HG03064 (cell line): Measurements from ENCODE around the gene CSAD.

Experiments
- ATAC-seq: cut with Tn5 transposase; IDR thresholded peaks from one replicate; pipeline ENCODE4 v1.9.1; 2021; ENCODE audit warnings: low read depth; ENCODE audit not compliant: unreplicated experiment

Gene CSAD, protein sequence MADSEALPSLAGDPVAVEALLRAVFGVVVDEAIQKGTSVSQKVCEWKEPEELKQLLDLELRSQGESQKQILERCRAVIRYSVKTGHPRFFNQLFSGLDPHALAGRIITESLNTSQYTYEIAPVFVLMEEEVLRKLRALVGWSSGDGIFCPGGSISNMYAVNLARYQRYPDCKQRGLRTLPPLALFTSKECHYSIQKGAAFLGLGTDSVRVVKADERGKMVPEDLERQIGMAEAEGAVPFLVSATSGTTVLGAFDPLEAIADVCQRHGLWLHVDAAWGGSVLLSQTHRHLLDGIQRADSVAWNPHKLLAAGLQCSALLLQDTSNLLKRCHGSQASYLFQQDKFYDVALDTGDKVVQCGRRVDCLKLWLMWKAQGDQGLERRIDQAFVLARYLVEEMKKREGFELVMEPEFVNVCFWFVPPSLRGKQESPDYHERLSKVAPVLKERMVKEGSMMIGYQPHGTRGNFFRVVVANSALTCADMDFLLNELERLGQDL

DNA sequence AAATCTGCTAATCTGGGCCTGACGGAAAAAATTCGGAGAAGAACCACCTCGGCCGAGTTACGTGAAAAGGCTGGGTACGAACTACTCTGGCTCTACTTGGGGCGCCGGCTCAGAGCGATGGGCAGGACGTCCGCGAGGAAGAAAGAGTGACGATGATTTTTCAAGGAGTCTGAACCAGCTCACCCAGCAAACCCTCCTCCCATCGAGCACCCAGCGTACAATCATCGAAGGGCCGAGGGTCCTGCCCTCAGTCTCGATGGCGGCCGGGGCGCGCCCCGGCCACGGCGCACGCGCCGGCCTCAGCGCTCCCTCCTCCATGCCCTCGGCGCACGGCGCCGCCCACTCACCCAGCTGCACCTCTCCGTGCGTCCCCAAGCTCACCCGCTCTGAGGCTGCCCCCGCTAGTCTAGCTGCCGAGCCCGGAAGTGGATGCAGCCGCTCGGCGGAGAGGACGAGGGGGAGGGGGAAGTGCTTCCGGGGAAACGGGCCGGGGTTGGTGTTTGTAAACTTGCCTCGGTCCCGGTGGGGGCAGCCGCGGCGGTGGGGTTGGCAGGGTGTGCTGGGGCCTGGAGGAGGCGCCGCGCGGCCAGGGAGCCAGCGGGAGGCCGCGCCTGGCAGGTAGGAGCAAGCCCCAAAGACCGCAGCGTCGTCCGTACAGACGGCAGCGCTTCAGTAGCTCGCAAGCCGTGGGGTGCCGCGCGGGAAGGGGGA is at the start of gene CSAD, which contains the start of gene ZNF740:
Gene CSAD (minus strand): TSS at position 706 of the 711 bp plus-strand sequence. CDS start 7,455 bp downstream, outside the sequence.
Gene ZNF740 (plus strand): TSS at position 503 of the 711 bp plus-strand sequence. CDS start 1,262 bp downstream, outside the sequence.
- ATAC-seq = peak; percentile 95

DNA sequence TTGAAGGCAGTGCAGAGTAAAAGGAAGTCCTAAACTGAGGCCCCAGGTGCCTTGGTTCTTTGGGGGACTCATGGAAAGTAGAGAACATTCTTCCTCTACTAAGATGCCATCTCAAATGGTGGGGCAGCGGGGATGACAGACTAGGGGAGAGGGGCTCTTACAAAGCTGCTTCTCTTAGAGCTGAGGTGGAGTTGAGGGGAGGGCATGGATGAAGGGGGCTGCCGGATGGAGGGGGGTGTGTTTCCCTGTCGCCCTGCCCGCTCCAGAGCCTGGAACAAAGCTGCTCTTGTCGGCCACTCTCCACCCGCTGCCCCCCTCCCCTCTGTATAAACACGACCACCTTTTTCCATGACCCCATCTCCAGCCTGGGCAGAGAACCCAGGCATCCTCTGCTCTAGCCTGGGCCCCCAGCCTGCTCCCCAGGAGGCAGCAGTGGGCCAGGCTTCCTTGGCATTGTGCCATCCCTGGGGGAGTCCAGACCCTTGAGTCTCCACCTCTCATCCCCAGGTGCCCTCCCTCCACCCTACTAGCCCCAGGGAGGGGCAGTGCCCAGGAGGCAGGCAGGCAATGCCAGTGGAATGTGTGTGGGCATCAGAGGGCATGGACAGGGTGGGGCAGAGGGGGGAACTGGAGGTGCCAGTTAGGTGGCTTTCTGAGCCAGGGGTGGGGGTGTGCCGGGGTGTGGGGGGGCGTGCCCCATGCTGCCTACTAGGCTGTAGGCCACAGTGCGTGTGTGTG is 49.6 kb upstream of the CSAD start:
- no peak for ATAC-seq

- no peak for ATAC-seq
Observed at GRCh38 chr12:53229454-53229853, 48.7 kb upstream of the CSAD start.

DNA sequence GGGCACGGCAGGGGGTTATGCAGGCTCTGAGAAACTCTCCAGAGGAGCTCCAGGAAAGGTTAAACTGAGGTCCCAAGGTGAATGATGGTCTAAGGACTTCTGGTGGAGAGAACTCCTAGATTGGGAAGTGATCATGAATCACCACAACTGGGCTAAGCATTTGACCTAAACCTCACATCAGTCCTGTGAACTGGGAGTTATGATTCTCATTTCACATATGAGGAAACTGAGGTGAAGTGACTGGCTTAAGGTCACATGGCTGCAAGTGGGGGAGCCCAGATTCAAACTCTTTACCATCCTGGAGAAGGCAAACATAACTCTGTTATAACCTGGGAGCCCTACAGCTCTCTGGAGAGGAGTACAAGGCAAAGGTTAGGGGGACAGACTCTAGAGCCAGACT is 47.1 kb upstream of the CSAD start:
- no peak for ATAC-seq

DNA sequence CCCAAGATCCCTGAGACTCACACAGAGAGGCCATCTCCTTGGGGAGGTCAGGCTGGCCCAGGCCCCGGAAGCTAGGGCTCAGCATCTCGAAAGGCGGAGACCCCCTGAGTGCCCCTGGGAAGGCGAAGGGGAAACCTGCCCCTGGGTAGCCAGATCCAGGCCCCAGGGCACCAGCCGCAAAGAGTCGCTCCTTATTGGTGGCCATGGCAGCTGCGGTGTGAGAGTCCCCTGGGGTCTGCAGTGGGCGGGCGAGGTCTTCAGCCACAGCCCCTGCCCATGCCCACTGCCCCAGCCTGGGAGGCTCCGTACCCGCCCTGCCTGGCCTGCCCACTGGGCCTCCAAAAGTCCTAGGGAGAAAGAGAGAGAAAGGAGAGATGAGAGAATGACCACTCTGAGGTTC is 46.6 kb upstream of the CSAD start:
- ATAC-seq = no peak

- ATAC-seq = no peak
Observed at GRCh38 chr12:53226815-53227214, 46.1 kb upstream of the CSAD start.

GRCh38 chr12:53225635-53226424 is 45.1 kb upstream of the CSAD start:
- ATAC-seq = no peak

GRCh38 chr12:53224897-53225634 is 44.3 kb upstream of the CSAD start:
- no peak for ATAC-seq

DNA sequence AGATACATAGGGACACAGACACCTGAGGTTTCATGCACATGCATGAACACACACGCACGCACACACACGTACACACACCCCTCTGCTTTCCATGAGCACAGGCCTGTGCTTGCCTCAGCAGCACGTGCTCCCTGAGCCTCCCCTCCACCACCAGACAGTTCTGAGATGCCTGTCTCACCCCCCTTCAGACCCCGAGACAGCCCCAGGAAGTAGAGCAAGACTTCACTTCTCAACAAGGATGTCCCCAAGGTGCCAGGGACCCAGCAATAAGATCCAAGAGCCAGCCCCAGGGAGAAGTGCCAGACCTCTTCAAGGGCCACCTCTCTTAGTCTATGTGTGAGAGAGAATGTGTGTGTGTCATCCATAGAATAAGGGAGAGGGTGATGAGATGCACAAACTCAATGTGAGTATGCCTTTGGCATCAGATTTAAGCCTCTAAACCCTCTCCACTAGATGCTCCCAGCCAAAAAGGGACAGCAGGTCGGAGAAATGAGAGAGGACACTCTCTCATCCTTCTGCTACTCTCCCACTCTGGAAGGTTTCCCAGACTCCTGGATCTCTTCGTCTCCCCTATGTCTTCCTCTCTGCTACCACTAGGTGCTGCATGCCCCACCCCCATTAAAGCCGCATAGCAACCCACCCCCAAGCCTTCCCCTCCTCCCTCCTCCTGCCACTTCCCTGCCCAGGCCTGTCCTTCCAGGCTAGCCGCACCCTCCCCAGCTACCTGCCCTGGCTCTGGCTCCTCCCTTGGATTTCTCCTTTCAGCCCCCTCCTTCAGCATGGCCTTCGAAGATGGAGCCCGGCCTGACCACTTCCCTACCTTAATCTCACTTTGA is 43.6 kb upstream of the CSAD start:
- ATAC-seq = no peak

DNA sequence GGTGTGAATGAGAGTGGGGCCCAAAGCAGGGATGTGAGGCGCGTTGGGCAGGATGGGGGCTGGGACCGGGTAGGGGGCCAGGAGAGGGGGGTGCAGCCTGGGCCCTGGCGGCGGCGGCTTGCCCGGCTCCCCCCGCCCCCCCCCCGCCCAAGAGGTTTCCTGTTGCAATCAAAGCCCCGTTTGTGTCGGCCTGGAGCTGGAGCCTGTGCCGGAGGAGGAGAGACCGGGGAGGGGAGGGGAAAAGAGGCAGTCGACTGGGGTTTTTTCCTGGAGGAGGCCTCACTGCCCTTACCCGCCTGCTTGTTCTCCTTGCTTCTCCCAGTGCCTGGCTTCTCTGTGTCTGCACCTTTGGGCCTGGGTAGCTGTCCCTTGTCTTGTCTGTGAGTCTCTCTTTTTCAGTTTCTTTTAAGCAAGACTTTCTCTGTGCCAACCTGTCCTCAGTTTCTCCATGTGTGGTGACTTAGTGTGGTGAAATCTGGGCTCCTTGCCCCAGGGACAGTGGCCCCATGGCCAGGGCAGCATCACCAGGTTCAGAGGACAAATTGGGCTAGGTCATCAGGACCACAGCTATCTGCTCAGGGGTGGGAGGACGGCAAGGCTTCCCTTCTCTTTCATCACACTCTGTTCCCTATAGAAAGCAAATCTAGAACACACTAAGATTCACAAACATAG is 42.8 kb upstream of the CSAD start:
- no peak for ATAC-seq

DNA sequence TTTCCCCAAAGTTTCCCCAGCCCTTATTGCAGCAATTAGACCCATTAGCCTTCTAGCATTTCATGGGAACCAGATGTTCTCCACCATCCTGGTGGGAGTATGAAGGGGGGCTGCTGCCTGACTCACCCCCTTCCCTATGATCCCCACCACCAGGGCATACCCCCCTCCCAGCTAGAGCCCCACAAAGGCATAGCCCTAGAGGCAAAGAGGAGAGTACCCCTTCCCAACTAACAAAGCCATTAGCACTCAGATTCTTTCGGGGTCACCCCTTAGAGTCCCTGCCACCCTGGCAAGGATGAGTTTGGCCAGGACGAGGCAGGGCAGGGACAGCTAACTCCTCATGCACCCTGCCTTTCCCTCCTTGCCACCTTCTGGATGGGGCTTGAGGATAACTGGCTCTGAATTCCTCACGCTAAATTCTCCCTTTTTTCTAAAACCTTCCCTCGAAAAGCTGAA is 42.1 kb upstream of the CSAD start:
- ATAC-seq = no peak

- ATAC-seq = no peak
Observed at GRCh38 chr12:53222170-53222721, 41.5 kb upstream of the CSAD start.

- ATAC-seq = peak; percentile 40
Observed at GRCh38 chr12:53221203-53222080, 40.7 kb upstream of the CSAD start.

DNA sequence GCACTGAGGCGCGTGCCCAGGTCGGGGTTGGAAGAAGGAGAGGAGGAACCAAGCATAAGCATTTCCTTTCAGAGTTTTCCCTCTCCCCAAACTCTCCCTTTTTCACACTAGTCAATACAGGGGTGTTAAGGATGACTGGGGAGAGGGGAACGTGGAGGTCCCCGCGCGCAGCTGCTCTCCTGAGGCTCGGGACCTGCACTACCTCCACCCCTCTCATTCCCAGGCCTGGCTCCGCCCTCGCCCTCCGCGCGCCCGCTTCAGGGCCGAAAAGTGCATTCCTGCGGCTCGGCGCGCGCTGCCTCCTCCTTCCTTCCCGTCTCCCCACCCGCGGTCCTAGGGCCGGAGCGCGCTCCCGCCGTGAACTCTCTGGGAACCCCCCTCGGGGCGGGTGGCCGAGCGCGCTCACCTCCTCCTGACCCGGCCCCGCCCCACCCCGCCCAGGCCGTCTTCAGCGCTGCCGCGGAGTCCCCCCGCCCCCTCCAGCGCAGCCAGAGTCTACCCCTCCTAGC is 40.0 kb upstream of the CSAD start:
- peak; percentile 48 for ATAC-seq

DNA sequence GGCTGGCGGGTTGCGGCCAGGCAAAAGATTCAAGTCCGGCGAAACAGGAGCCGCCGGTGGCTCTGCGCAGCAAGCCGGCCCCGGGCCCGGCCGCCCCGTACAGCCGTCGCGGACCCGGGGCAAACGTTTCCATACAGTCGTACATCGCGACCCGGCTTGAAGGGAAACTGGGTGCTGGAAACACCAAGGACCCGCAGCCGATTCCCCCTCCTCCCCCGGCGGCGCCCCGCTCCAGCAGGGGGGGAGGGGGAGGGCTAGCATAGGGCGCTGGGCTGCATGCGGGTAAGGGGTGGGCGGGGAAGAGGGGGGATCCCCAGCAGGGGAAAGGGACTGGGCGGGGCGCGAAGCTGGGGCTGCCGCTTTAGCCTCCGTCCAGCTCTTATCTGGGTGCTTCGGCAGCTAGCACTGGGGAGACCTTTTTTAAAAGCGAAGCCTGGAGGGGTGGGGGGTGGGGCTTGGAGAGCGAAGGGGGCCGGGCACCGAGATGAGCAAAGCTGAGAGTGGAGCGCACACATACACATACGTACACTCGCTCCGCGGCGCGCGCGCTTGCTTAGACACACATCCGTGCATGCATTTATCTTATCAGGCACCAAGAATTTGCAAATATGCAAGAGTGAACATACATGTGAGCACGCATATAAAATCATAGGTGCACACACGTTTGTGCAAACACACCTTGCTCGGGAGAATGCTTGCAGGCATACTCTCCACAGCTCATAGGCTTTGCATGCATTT is 39.4 kb upstream of the CSAD start:
- ATAC-seq = peak; percentile 17
